Kidney (tissue), 14 donors: ENCODE data around the gene TEX29. TPM values are rescaled to one million over a fixed set of nuclear protein-coding genes. Genes with fewer than 3 reads are reported as not detected.

Experiments
- DNase-seq, 5 donors: peaks; one replicate each; pipeline ENCODE4 v3.0.0-alpha.2; 2013 to 2020
- FAIRE-seq: peaks from 2 replicates; lab custom pipeline; 2012; peaks lifted over from hg19 to GRCh38; lab: Jason Lieb, UNC
- H3K27ac ChIP-seq, 2 donors: one replicate each; pipeline ENCODE4 v1.7.0; 2013; ENCODE audit warnings: low read depth in 2 of 2, low read length in 2 of 2, inconsistent platforms in 1 of 2
- H3K27me3 ChIP-seq: one replicate; pipeline ENCODE4 v1.7.1; 2013; ENCODE audit warnings: low read length, inconsistent platforms; ENCODE audit not compliant: control insufficient read depth, insufficient read depth
- H3K36me3 ChIP-seq, 3 donors: one replicate each; pipeline versions ENCODE4 v1.7.0 to v1.7.1; 2013; ENCODE audit warnings: low read length in 3 of 3, control low read depth in 1 of 3, inconsistent platforms in 1 of 3; ENCODE audit not compliant: insufficient read depth in 3 of 3, control insufficient read depth in 2 of 3
- H3K4me1 ChIP-seq, 3 donors: one replicate each; pipeline versions ENCODE4 v1.7.0 to v1.7.1; 2013; ENCODE audit warnings: low read length in 3 of 3, inconsistent platforms in 1 of 3, low read depth in 1 of 3; ENCODE audit not compliant: control insufficient read depth in 2 of 3, insufficient read depth in 2 of 3
- H3K4me3 ChIP-seq, 3 donors: one replicate each; pipeline versions ENCODE4 v1.7.0 to v1.8.1; 2013; ENCODE audit warnings: low read length in 3 of 3, control low read depth in 1 of 3, inconsistent platforms in 1 of 3
- H3K9ac ChIP-seq, 3 donors: one replicate each; pipeline versions ENCODE4 v1.7.0 to v1.7.1; 2013; ENCODE audit warnings: low read length in 3 of 3, control low read depth in 1 of 3, inconsistent platforms in 1 of 3
- H3K9me3 ChIP-seq, 3 donors: one replicate each; pipeline versions ENCODE4 v1.7.0 to v1.7.1; 2013; ENCODE audit warnings: low read length in 3 of 3, control low read depth in 1 of 3, inconsistent platforms in 1 of 3; ENCODE audit not compliant: control insufficient read depth in 2 of 3, insufficient read depth in 1 of 3
- CTCF ChIP-seq: IDR thresholded peaks from 3 replicates; pipeline ENCODE4 v1.5.1; 2012; ENCODE audit warnings: mild to moderate bottlenecking, moderate library complexity, borderline replicate concordance; ENCODE audit not compliant: insufficient read depth; ENCODE audit errors: extremely low read depth
- intact Hi-C: fragments of 100-400 bp; cut with DNase I; formaldehyde crosslinking; loops from one replicate; pipeline ENCODE4 v1.11.1; 2022
- polyA plus RNA-seq: library from polyadenylated mRNA; stranded (reverse); fragments of 350-450 nt; fragmentation: Illumina TruSeq; extraction: RNeasy Lipid Tissue Mini Kit (QIAGEN cat#74804); gene quantifications from one replicate; pipeline ENCODE4 v1.2.3, GENCODE V29; 2014; ENCODE audit warnings: low read depth, low replicate concordance; ENCODE audit not compliant: insufficient read depth
- total RNA-seq: library from RNA; stranded (reverse); fragmentation: NEBNext Ultra II Directional; extraction: Animal tissue kit (Norgen Biotek cat#: 25700); gene quantifications from one replicate; pipeline ENCODE4 v1.2.1, GENCODE V29; 2021
- donor health status: control.
- donor health status: control.
- donor health status: control.
- donor health status: control.
- donor health status: control.
- donor health status: DM: yes; HTN: yes; CAD: no.
- donor health status: Normal renal cell carcinoma (clear cell type).

Gene TEX29
- total and polyA plus RNA-seq, 2 donors from 2014 or later = not detected

- Histone ChIP-seq H3K9ac (no peak overlapping the region), H3K4me1 (peaks cover 0 to 4% (median 0%) of the 10 kb centered on the region in 3 donors), H3K27ac (peak overlapping the region; percentile 18 to 68), H3K4me3 (no peak overlapping the region), H3K27me3 (no peaks in the 10 kb centered on the region), H3K36me3 (peaks cover 5 to 77% (median 48%) of the 10 kb centered on the region in 3 donors), H3K9me3 (no peaks in the 10 kb centered on the region)
- intact Hi-C loops = no loop called here
- DNase-seq (peak in 1 of 5 donors; percentile 50), FAIRE-seq (no peak)
- no peak for TF ChIP-seq CTCF
Measured at GRCh38 chr13:111281751-111282311, 38.6 kb upstream of the TEX29 start.

GRCh38 chr13:111282425-111282824 lies 38.0 kb upstream of the TEX29 start:
- Histone ChIP-seq H3K27me3 (no peaks in the 10 kb centered on the region), H3K4me1 (peaks cover 0 to 4% (median 0%) of the 10 kb centered on the region in 3 donors), H3K27ac (peak overlapping the region in 1 of 2 donors; percentile 51), H3K36me3 (peaks cover 5 to 77% (median 54%) of the 10 kb centered on the region in 3 donors), H3K9ac (no peak overlapping the region), H3K9me3 (no peaks in the 10 kb centered on the region), H3K4me3 (no peak overlapping the region)
- no peak for FAIRE-seq
- intact Hi-C loops = no loop called here
- no peak for TF ChIP-seq CTCF
- peak in 1 of 5 donors; percentile 15 for DNase-seq

DNA sequence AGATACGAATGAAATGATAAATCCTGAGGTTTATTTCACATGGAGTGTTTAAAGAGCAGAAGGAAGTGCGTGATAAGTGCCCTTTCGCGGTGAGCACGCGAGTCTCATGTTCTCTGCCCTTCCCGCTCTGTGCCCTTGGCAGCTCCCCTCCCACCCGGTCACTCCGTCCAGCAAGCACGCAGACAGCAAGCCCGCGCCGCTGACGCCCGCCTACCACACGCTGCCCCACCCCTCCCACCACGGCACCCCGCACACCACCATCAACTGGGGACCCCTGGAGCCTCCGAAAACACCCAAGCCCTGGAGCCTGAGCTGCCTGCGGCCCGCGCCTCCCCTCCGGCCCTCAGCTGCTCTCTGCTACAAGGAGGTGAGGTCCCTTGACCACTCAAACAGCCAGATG lies 37.4 kb upstream of the TEX29 start:
- intact Hi-C loops = no loop called here
- H3K36me3 ChIP-seq = peaks cover 5 to 72% (median 53%) of the 10 kb centered on the region in 3 donors
- no peak for TF ChIP-seq CTCF
- no peak overlapping the region for H3K4me3 ChIP-seq
- H3K27ac ChIP-seq = no peak overlapping the region
- H3K9me3 ChIP-seq = no peaks in the 10 kb centered on the region
- no peak for FAIRE-seq
- DNase-seq = no peak
- H3K27me3 ChIP-seq = no peaks in the 10 kb centered on the region
- no peak overlapping the region for H3K9ac ChIP-seq
- peaks cover 0 to 4% (median 0%) of the 10 kb centered on the region in 3 donors for H3K4me1 ChIP-seq

GRCh38 chr13:111283457-111283856 lies 37.0 kb upstream of the TEX29 start:
- FAIRE-seq (no peak), DNase-seq (no peak)
- no peaks in the 10 kb centered on the region for H3K9me3 ChIP-seq
- no peak overlapping the region for H3K4me3 ChIP-seq
- intact Hi-C loops = no loop called here
- H3K27ac ChIP-seq = no peak overlapping the region
- no peak for TF ChIP-seq CTCF
- peaks cover 0 to 4% (median 0%) of the 10 kb centered on the region in 3 donors for H3K4me1 ChIP-seq
- no peak overlapping the region for H3K9ac ChIP-seq
- no peaks in the 10 kb centered on the region for H3K27me3 ChIP-seq
- peaks cover 5 to 68% (median 53%) of the 10 kb centered on the region in 3 donors for H3K36me3 ChIP-seq
